Cardiac muscle cell (in vitro differentiated cells and primary cell): ENCODE results near the gene GABBR1. TPM values are rescaled to one million over a fixed set of nuclear protein-coding genes. Genes with fewer than 3 reads are reported as not detected.

Source experiments
- DNase-seq, 2 donors: peaks; one replicate each; pipeline versions ENCODE4 v3.0.0 to v3.0.0-alpha.2; 2010 to 2017; ENCODE audit warnings: low read depth in 1 of 2, low spot score in 1 of 2
- H3K27ac ChIP-seq: fragments of 200-600 bp; sonication (generic); 2 replicates; pipeline ENCODE4 v1.5.1; 2016
- H3K27me3 ChIP-seq: fragments of 200-600 bp; sonication (generic); 2 replicates; pipeline ENCODE4 v1.6.0; 2016; ENCODE audit warnings: control low read depth
- H3K36me3 ChIP-seq: fragments of 200-600 bp; sonication (generic); 2 replicates; pipeline ENCODE4 v1.5.1; 2016; ENCODE audit warnings: control low read depth
- H3K4me1 ChIP-seq: fragments of 200-600 bp; sonication (generic); 2 replicates; pipeline ENCODE4 v1.8.1; 2017; ENCODE audit warnings: low read depth, mild to moderate bottlenecking, mixed run types
- H3K4me3 ChIP-seq: fragments of 200-600 bp; sonication (generic); 2 replicates; pipeline ENCODE4 v1.5.1; 2016; ENCODE audit warnings: mild to moderate bottlenecking
- H3K9me3 ChIP-seq: fragments of 200-600 bp; sonication (generic); 2 replicates; pipeline ENCODE4 v1.5.1; 2017; ENCODE audit warnings: low read depth, mild to moderate bottlenecking, control low read depth
- polyA plus RNA-seq: library from polyadenylated mRNA; unstranded; fragments of >200 nt; fragmentation: Nextera tagmentation; extraction: Ambion mirVana; gene quantifications from 2 replicates; pipeline ENCODE4 v1.2.1, GENCODE V29; 2016
- total RNA-seq: library from RNA; depleted of rRNA; stranded (reverse); fragments of >200 nt; gene quantifications from 2 replicates; pipeline ENCODE4 v1.2.3, GENCODE V29; 2016
- TF ChIP-seq, protein P1 (sequence below): IDR thresholded peaks from 2 replicates; pipeline ENCODE4 v1.5.1; 2012; ENCODE audit warnings: low read depth, mild to moderate bottlenecking, low read length

GABBR1 gene
- total and polyA plus RNA-seq, 2 experiments from 2014 or later: 67.0 to 101 TPM

DNA sequence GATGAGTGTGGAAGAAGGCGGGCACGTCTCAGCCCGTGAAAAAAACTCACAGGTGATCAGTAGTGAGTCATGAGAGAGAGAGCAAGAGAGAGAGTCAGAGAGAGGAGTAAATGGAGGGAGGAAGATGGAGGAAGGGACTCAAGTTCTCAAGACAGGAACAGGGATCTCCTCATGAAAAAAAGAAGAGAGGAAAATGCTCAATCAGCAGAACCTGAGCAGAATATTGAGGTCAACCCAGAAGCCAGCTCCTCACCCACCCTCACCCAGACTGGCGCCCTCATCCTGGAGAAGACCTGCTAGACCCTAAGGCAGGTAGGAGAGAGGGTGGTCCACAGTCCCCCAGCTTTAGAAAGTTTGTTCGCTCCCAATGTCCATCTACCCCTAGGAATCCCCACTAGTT lies 78.2 kb downstream of the GABBR1 start:
- H3K27me3 ChIP-seq: peaks cover 71% of the 10 kb centered on the region
- H3K9me3 ChIP-seq: no peaks in the 10 kb centered on the region
- no peak for DNase-seq
- H3K36me3 ChIP-seq: no peaks in the 10 kb centered on the region
- TF ChIP-seq, protein P1, sequence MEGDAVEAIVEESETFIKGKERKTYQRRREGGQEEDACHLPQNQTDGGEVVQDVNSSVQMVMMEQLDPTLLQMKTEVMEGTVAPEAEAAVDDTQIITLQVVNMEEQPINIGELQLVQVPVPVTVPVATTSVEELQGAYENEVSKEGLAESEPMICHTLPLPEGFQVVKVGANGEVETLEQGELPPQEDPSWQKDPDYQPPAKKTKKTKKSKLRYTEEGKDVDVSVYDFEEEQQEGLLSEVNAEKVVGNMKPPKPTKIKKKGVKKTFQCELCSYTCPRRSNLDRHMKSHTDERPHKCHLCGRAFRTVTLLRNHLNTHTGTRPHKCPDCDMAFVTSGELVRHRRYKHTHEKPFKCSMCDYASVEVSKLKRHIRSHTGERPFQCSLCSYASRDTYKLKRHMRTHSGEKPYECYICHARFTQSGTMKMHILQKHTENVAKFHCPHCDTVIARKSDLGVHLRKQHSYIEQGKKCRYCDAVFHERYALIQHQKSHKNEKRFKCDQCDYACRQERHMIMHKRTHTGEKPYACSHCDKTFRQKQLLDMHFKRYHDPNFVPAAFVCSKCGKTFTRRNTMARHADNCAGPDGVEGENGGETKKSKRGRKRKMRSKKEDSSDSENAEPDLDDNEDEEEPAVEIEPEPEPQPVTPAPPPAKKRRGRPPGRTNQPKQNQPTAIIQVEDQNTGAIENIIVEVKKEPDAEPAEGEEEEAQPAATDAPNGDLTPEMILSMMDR: no peak
- no peak overlapping the region for H3K27ac ChIP-seq
- no peaks in the 10 kb centered on the region for H3K4me1 ChIP-seq
- no peak overlapping the region for H3K4me3 ChIP-seq

- Histone ChIP-seq H3K4me3 (peak overlapping the region; percentile 18), H3K9me3 (no peaks in the 10 kb centered on the region), H3K36me3 (no peaks in the 10 kb centered on the region), H3K4me1 (no peaks in the 10 kb centered on the region), H3K27me3 (peaks cover 71% of the 10 kb centered on the region), H3K27ac (no peak overlapping the region)
- DNase-seq: peak; percentile 78 to 84
- TF ChIP-seq, protein P1: peak; percentile 23
Measured at GRCh38 chr6:29553268-29554057, 79.5 kb downstream of the GABBR1 start.

DNA sequence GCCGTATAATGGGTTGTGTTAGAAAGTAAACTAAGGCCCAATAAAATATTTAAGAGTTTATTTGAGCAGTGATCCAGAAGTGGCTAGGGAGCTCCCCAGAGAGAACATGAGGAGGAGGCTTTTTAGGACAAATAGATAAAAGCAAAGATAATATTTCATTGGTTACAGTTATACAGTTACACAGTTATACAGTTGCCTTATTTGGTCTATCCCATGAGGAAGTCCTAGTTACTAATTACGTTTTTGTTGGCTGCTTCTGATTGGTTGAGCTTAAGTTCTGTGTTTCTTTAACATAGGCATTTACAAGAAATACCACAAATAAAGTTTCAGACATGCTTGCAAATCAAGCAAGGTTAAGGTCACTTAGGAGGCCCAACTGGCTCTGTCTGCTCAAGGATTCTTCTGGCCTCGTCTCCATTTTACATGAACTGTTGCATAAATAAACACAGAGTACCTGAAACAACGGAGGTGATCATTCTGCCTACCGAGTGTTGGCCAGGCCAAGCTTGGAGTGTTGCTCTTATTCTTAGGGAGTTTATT lies 80.4 kb downstream of the GABBR1 start:
- H3K36me3 ChIP-seq: no peaks in the 10 kb centered on the region
- no peak overlapping the region for H3K27ac ChIP-seq
- TF ChIP-seq, protein P1: no peak
- peaks cover 69% of the 10 kb centered on the region for H3K27me3 ChIP-seq
- DNase-seq: peak; percentile 59 to 79
- no peaks in the 10 kb centered on the region for H3K4me1 ChIP-seq
- H3K9me3 ChIP-seq: no peaks in the 10 kb centered on the region
- H3K4me3 ChIP-seq: no peak overlapping the region

DNA sequence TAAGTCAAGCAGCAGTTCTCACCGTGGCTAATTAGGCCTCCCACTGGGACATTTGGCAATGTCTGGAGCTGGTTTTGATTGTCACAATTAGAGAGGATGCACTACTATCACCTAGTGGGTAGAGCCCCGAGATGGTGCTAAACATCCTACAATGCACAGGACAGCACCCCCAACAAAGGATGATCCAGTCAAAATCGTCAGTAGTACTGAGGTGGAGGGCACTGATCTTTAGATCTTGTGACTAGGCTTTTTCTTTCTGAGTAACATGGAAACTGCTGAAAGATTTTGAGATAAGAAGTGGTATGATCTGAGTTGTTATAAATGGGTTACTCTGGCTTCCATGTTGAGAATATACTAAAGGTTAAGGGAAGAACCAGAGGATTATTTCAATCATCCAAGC lies 85.4 kb downstream of the GABBR1 start:
- no peak for DNase-seq
- Histone ChIP-seq H3K4me3 (no peak overlapping the region), H3K9me3 (no peaks in the 10 kb centered on the region), H3K27me3 (peaks cover 19% of the 10 kb centered on the region), H3K4me1 (no peaks in the 10 kb centered on the region), H3K27ac (no peak overlapping the region), H3K36me3 (no peaks in the 10 kb centered on the region)
- TF ChIP-seq, protein P1: no peak

- Histone ChIP-seq H3K4me1 (no peaks in the 10 kb centered on the region), H3K27me3 (no peaks in the 10 kb centered on the region), H3K4me3 (no peak overlapping the region), H3K9me3 (no peaks in the 10 kb centered on the region), H3K36me3 (no peaks in the 10 kb centered on the region), H3K27ac (no peak overlapping the region)
- TF ChIP-seq, protein P1: no peak
- no peak for DNase-seq
Measured at GRCh38 chr6:29537714-29538403, 95.1 kb downstream of the GABBR1 start.
